ENCODE results near the gene RPS6KB2. TPM values are rescaled to one million over a fixed set of nuclear protein-coding genes. Genes with fewer than 3 reads are reported as not detected.

RPS6KB2 gene
- total and polyA plus RNA-seq, 9 of the 15 experiments (the other 6 are each of a cell fraction or from before 2014, with no cell fraction given) = 0.42 to 122 (median 82.6) TPM

- TF ChIP-seq CTCFL (IDR thresholded peaks at IDR 0.05; ENCODE audit: borderline replicate concordance, insufficient read depth, low read depth, low read length, poor library complexity, severe bottlenecking) = no peak
- no peak for TF ChIP-seq TEAD2 (tag; IDR thresholded peaks at IDR 0.05)
- no peak for TF ChIP-seq DACH1 (IDR thresholded peaks at IDR 0.05; ENCODE audit: partially characterized antibody)
- no peak for TF ChIP-seq ASH1L (IDR thresholded peaks at IDR 0.05; ENCODE audit: borderline replicate concordance, low read depth, partially characterized antibody)
- TF ChIP-seq NEUROD1 (IDR thresholded peaks at IDR 0.05; ENCODE audit: borderline replicate concordance, low read depth, low read length, partially characterized antibody) = no peak
- no peak for TF ChIP-seq PATZ1 (CRISPR knock-in tag; IDR thresholded peaks at IDR 0.05; ENCODE audit: borderline replicate concordance)
- no peak for TF ChIP-seq ZNF518B (CRISPR knock-in tag; IDR thresholded peaks at IDR 0.05)
- TF ChIP-seq ZNF41 (CRISPR knock-in tag; conservative IDR thresholded peaks at IDR 0.05) = no peak
- TF ChIP-seq ZNF644 (tag; IDR thresholded peaks at IDR 0.05; ENCODE audit: low read depth) = no peak
- TF ChIP-seq CBFB (CRISPR knock-in tag; IDR thresholded peaks at IDR 0.05) = no peak
- TF ChIP-seq ZBTB34 (CRISPR knock-in tag; IDR thresholded peaks at IDR 0.05) = no peak
- TF ChIP-seq ZBTB12 (CRISPR knock-in tag; IDR thresholded peaks at IDR 0.05) = no peak
- no peak for TF ChIP-seq POLR2B (IDR thresholded peaks at IDR 0.05; ENCODE audit: low read depth, partially characterized antibody)
- no peak for TF ChIP-seq NFIX (CRISPR knock-in tag; IDR thresholded peaks at IDR 0.05; ENCODE audit: low read depth)
- TF ChIP-seq MYBL2 (IDR thresholded peaks at IDR 0.05; ENCODE audit: low read depth) = no peak
- TF ChIP-seq MYBL2 (CRISPR knock-in tag; IDR thresholded peaks at IDR 0.05; ENCODE audit: borderline replicate concordance) = no peak
These were observed 7.5 kb upstream of the RPS6KB2 start (continued) for GRCh38 chr11:67420646-67421429.

Measured in K562 (cell line).